Uterus (tissue), 2 donors: ENCODE results near the gene PLCB3.
A peak's percentile ranks its signal among the peaks of the same experiment; 100 is the strongest.

ENCODE experiments used
- POLR2A ChIP-seq, 2 donors: fragments of 450-650 bp; IDR thresholded peaks; one replicate each; pipeline ENCODE4 v1.6.1; 2016; ENCODE audit warnings: antibody characterized with exemption in 2 of 2, mild to moderate bottlenecking in 1 of 2, moderate library complexity in 1 of 2
- TF ChIP-seq, protein P1 (sequence below), 4 experiments: fragments of 200-600 bp in 2 of 4; fragments of 450-650 bp in 2 of 4; sonication (generic) in 2 of 4; IDR thresholded peaks; one replicate each; pipeline ENCODE4 v1.5.1; 2016 to 2019; ENCODE audit warnings: antibody characterized with exemption in 4 of 4, mild to moderate bottlenecking in 2 of 4, moderate library complexity in 1 of 4

DNA sequence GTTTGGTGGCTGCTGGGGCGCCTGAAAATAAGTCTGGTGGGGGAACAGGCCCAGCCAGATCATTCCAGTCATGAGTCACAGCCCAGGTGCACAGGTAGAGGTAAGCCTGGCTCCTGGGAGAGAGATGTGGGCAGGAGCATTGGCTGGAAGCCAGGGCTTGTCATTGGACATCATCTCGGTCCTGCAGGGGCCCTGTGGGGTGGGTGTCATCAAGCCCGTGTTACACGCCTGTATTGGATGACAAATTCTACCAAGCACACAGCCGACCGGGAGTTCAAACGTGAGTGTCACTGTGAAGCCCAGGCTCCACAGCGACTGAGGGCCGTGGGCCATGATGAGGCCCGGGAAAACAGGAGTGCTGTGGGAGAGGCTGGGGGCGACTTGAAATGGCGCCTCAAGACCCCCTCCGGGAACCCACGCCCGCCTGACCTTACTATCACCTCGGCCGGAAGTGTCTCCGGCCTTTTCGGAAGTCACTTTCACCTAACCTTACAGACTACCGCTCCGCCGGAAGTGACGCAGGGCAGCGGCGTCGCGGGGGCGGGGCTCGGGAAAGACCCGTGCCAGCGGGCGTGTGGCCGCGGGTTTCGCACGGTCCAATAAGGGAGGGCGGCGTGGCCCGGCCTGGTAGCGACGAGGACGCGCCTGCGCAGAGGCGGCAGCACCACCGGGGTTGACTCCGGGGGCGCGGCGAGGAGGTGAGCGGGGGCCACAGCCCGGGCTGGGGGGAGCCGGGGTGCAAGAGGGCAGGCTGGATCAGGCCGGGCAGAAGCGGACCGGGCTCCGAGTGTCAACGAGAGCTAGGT is 10.7 kb upstream of the PLCB3 start, which contains the start of gene FKBP2:
- TF ChIP-seq, protein P1, sequence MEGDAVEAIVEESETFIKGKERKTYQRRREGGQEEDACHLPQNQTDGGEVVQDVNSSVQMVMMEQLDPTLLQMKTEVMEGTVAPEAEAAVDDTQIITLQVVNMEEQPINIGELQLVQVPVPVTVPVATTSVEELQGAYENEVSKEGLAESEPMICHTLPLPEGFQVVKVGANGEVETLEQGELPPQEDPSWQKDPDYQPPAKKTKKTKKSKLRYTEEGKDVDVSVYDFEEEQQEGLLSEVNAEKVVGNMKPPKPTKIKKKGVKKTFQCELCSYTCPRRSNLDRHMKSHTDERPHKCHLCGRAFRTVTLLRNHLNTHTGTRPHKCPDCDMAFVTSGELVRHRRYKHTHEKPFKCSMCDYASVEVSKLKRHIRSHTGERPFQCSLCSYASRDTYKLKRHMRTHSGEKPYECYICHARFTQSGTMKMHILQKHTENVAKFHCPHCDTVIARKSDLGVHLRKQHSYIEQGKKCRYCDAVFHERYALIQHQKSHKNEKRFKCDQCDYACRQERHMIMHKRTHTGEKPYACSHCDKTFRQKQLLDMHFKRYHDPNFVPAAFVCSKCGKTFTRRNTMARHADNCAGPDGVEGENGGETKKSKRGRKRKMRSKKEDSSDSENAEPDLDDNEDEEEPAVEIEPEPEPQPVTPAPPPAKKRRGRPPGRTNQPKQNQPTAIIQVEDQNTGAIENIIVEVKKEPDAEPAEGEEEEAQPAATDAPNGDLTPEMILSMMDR (IDR thresholded peaks at IDR 0.05): peak in 2 of 4 experiments; percentile 18 to 19
- TF ChIP-seq POLR2A (IDR thresholded peaks at IDR 0.05): peak; percentile 84 to 86
